ENCODE results near the gene PLIN5.
"Not testable (repeated sequence)": the region's sequence is repeated elsewhere in the genome, so short reads cannot be mapped to it uniquely, and the experiment has no call there.

Gene PLIN5

GRCh38 chr19:4529924-4530522, 5.0 kb downstream of the PLIN5 start:
- no peak for DNase-seq
- H3K4me2 ChIP-seq (ENCODE audit: low read depth, low read length) = no peak overlapping the region
- peaks cover 96% of the 10 kb centered on the region for H3K27me3 ChIP-seq (replicated peaks; ENCODE audit: insufficient read depth, low read length)
- H4K20me1 ChIP-seq (ENCODE audit: insufficient read depth, low read length) = no peaks in the 10 kb centered on the region
- no peak overlapping the region for H3K27ac ChIP-seq (ENCODE audit: low read length)
- no peaks in the 10 kb centered on the region for H3K79me2 ChIP-seq (ENCODE audit: low read length)
- no peak for TF ChIP-seq CTCF (IDR thresholded peaks at IDR 0.05; ENCODE audit: low read length)
- TF ChIP-seq EZH2phosphoT487 (IDR thresholded peaks at IDR 0.05; ENCODE audit: low read length) = no peak
- no peak for TF ChIP-seq EZH2 (optimal IDR thresholded peaks at IDR 0.05; ENCODE audit: low read depth, low read length)
- H2AFZ ChIP-seq (ENCODE audit: low read length) = no peak overlapping the region
- H3F3A ChIP-seq (ENCODE audit: insufficient read depth, low read length) = no peaks in the 10 kb centered on the region
- no peaks in the 10 kb centered on the region for H3K36me3 ChIP-seq (replicated peaks; ENCODE audit: insufficient read depth, low read length)
- H3K4me1 ChIP-seq (ENCODE audit: low read length) = no peaks in the 10 kb centered on the region
- H3K9me3 ChIP-seq (replicated peaks; ENCODE audit: insufficient read depth, low read length) = no peaks in the 10 kb centered on the region
- no peaks in the 10 kb centered on the region for H3K9me2 ChIP-seq (replicated peaks; ENCODE audit: insufficient read depth, low read length)
- no peak overlapping the region for H3K4me3 ChIP-seq (ENCODE audit: low read length)
- H3K9ac ChIP-seq (ENCODE audit: low read length) = no peak overlapping the region

- Histone ChIP-seq H3F3A (ENCODE audit: insufficient read depth, low read length) (no peaks in the 10 kb centered on the region), H3K4me3 (ENCODE audit: low read length) (no peak overlapping the region), H2AFZ (ENCODE audit: low read length) (no peak overlapping the region), H3K27ac (ENCODE audit: low read length) (no peak overlapping the region), H3K9ac (ENCODE audit: low read length) (no peak overlapping the region), H4K20me1 (ENCODE audit: insufficient read depth, low read length) (no peaks in the 10 kb centered on the region), H3K79me2 (ENCODE audit: low read length) (no peaks in the 10 kb centered on the region), H3K27me3 (replicated peaks; ENCODE audit: insufficient read depth, low read length) (peaks cover 95% of the 10 kb centered on the region), H3K4me2 (ENCODE audit: low read depth, low read length) (no peak overlapping the region), H3K4me1 (ENCODE audit: low read length) (no peaks in the 10 kb centered on the region), H3K9me3 (replicated peaks; ENCODE audit: insufficient read depth, low read length) (no peaks in the 10 kb centered on the region), H3K9me2 (replicated peaks; ENCODE audit: insufficient read depth, low read length) (no peaks in the 10 kb centered on the region), H3K36me3 (replicated peaks; ENCODE audit: insufficient read depth, low read length) (no peaks in the 10 kb centered on the region)
- TF ChIP-seq CTCF (IDR thresholded peaks at IDR 0.05; ENCODE audit: low read length) (no peak), EZH2 (optimal IDR thresholded peaks at IDR 0.05; ENCODE audit: low read depth, low read length) (no peak), EZH2phosphoT487 (IDR thresholded peaks at IDR 0.05; ENCODE audit: low read length) (no peak)
- no peak for DNase-seq
Observed at GRCh38 chr19:4528843-4529242, 6.2 kb downstream of the PLIN5 start.

GRCh38 chr19:4527377-4527776, 7.6 kb downstream of the PLIN5 start:
- not testable (repeated sequence) for H2AFZ ChIP-seq (ENCODE audit: low read length); DNase-seq; H3F3A ChIP-seq (ENCODE audit: insufficient read depth, low read length); H3K9me2 ChIP-seq (replicated peaks; ENCODE audit: insufficient read depth, low read length); H3K4me1 ChIP-seq (ENCODE audit: low read length); H4K20me1 ChIP-seq (ENCODE audit: insufficient read depth, low read length); H3K9me3 ChIP-seq (replicated peaks; ENCODE audit: insufficient read depth, low read length); H3K4me2 ChIP-seq (ENCODE audit: low read depth, low read length); H3K27ac ChIP-seq (ENCODE audit: low read length); H3K36me3 ChIP-seq (replicated peaks; ENCODE audit: insufficient read depth, low read length); H3K4me3 ChIP-seq (ENCODE audit: low read length); H3K79me2 ChIP-seq (ENCODE audit: low read length); H3K9ac ChIP-seq (ENCODE audit: low read length)
- peaks cover 93% of the 10 kb centered on the region for H3K27me3 ChIP-seq (replicated peaks; ENCODE audit: insufficient read depth, low read length)

- Histone ChIP-seq H3K4me1 (ENCODE audit: low read length) (no peaks in the 10 kb centered on the region), H3K9ac (ENCODE audit: low read length) (no peak overlapping the region), H4K20me1 (ENCODE audit: insufficient read depth, low read length) (no peaks in the 10 kb centered on the region), H2AFZ (ENCODE audit: low read length) (no peak overlapping the region), H3K36me3 (replicated peaks; ENCODE audit: insufficient read depth, low read length) (no peaks in the 10 kb centered on the region), H3K9me3 (replicated peaks; ENCODE audit: insufficient read depth, low read length) (no peaks in the 10 kb centered on the region), H3K9me2 (replicated peaks; ENCODE audit: insufficient read depth, low read length) (no peaks in the 10 kb centered on the region), H3F3A (ENCODE audit: insufficient read depth, low read length) (no peaks in the 10 kb centered on the region), H3K79me2 (ENCODE audit: low read length) (no peaks in the 10 kb centered on the region), H3K27me3 (replicated peaks; ENCODE audit: insufficient read depth, low read length) (peaks cover 93% of the 10 kb centered on the region), H3K27ac (ENCODE audit: low read length) (no peak overlapping the region), H3K4me2 (ENCODE audit: low read depth, low read length) (no peak overlapping the region), H3K4me3 (ENCODE audit: low read length) (no peak overlapping the region)
- no peak for DNase-seq
- no peak for TF ChIP-seq EZH2 (optimal IDR thresholded peaks at IDR 0.05; ENCODE audit: low read depth, low read length)
- no peak for TF ChIP-seq EZH2phosphoT487 (IDR thresholded peaks at IDR 0.05; ENCODE audit: low read length)
- TF ChIP-seq CTCF (IDR thresholded peaks at IDR 0.05; ENCODE audit: low read length) = no peak
Observed at GRCh38 chr19:4525563-4526002, 9.4 kb downstream of the PLIN5 start.
